Non-pigmented ciliary epithelial cell (primary cell): ENCODE measurements around the gene SIGLEC1.

ENCODE experiments used
- DNase-seq: peaks from one replicate; pipeline ENCODE4 v3.0.0-alpha.2; 2010; ENCODE audit warnings: low read depth

SIGLEC1 gene

DNA sequence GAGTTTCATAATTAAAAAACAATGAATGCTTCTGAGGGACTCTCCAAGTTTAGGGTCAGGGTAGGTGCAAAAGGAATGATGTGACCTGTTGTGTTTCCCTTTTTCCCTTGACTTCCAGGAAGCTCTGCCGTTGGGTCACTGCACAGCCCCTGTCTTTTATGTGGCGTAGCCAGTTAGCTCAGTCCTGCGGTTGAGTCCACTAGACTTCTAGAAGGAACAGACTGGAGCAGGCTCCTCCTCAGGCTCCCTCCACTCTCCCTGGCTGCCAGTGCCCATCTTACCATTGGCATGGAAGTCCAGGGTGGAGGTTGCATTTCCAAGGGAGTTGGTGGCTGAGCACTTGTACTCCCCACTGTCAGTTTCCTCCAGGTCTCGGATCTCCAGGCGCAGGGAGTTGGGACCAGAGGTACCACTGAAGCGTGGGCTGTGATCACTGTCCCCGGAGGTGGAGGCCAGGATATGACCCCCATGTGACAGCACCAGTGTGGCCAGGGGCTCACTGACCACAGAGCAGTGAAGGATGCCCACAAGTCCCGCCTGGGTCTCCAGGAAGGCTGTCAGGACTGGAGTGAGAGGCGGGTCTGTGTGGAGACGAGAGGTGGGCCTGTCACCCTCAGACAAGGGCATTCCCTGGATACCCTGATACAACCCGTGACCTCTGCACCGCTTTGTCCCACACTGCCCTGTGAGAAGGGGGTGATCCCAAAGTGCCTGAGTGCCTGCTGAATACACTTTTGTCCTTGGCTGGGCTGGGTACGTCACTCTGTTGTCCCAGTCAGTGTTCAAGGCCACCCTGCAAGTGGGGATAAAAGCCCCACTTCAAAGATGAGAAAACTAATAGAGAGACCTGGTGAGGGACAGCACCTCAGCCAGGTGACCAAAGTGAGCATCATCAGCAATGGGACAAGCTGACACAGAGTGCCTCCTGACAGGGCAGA is 11.1 kb downstream of the SIGLEC1 start:
- no peak for DNase-seq

DNA sequence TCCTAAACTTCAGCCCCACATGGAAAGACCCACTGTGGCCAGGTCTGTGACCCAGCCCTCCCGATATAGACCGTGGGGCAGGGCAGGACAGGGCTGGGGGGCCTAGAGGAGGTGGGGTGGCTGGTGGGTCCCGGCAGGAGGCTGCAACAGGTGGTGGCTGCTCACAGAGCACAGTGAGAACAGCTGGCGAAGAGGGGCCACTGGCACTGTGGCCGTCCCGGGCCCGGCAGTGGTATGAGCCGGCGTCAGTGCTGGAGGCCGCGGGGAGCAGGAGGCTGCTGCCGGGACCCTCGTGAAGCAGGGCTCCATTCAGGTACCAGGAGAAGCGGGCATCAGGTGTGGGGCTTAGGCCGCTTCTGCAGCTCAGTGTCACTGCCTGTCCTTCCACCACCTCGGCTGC is 13.4 kb downstream of the SIGLEC1 start:
- no peak for DNase-seq

DNA sequence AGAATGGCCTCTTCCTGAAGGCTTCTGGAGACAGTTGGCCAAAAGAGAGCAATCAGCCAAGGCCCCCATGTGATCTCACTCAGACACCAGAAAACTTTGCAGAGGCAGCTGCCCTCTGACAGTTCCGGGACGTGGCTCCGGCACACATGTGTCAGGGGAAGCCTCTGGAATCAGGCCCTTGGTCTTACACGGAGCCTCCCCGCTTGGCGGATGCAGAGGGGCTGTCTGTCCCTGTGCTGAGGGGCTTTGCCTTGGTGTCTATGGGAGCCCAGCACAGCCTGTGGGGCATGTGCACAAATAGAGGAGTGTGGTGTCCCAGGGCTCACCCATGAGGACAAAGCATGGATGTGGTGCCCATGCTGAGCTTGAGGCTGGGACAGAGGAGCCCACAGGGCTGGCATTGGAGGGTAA is 13.8 kb downstream of the SIGLEC1 start:
- no peak for DNase-seq

DNA sequence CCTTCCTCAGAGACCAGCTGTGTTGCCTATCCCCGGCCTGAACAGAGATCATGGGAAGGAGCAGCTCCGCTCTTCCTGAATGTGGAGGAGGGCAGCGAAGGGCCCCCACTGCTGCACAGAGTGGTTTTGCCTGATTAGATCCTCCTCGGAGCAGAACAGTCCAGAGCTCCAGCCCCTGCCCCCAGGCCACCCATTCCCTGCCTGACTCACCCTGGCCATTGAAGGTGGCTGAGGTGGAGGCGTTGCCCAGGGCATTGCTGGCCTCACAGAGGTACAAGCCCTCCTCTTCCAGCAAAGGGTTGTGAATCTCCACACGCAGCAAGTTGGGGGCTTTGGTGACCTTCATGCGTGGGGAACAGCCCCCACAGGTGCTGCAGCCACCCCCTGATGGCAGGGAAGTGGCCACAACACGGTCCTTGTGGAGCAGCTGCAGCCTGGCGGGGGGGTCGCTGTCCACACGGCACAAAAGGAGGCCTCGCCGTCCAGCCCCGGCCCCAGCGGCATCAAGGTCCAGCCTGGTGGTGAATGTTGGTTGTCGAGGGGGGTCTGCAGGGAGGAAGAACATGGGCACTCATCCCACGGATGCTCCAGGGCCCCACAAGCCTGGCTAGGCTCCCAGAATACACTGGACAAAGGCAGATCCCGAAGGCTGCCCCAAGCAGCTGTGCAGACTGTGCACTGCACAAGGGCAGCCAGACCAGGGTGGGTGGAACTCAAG is 14.7 kb downstream of the SIGLEC1 start:
- no peak for DNase-seq

DNA sequence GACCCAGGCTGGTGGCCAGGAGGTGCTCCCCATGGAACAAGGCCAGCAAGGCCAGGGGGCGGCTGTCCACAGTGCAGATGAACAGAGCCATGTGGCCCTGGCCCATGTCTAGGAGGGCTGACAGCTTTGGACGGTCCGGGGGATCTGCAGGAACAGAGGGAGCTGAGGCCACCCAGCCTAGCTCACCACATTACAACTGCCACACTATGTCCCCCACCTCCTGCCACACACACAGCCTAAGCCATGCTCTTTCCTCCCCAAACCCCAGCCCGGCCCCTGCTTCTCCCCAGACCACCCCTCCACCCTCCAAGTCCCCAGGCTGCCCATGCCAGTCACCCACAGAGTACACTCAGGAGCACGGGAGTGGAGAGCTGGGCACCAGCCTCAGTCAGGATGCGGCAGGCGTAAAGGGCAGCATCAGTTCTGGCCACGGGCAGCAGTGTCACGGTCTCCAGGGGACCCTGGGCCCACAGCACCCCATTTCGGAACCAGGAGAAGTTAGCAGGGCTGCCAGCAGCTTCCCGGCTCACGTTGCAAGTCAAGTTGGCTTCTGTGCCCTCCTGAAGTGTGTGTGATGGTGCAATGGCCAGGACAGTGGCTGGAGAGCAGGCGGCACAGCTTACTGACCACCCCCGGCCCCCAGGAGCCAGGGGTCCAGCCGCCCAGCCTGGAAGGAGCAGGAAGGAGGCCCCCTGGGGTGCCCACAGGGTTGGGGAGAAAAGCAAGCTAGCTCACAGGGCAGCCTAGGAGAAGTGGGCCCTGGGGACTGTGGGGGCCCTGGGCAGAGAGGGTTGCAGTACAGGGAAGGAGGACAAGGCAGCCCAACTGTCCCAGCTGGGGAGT is 15.4 kb downstream of the SIGLEC1 start:
- no peak for DNase-seq

DNA sequence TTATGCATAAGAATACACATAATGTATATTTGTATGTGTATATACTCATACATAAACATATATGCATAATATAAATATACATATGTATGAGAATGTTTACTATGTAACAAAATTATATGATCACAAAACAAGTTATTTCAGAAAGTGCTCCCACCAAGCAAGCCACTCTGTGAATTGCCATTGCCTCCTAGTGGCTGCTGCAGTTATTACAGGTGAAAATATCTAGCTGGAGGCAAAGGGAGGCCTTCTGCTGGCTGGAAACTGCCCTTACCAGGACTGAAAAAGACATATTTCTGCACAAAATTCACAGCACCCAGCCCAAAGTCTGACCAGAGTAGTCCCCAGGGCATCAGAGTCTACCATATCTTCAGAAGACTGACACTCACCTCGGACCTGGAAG is 16.2 kb downstream of the SIGLEC1 start:
- no peak for DNase-seq

DNA sequence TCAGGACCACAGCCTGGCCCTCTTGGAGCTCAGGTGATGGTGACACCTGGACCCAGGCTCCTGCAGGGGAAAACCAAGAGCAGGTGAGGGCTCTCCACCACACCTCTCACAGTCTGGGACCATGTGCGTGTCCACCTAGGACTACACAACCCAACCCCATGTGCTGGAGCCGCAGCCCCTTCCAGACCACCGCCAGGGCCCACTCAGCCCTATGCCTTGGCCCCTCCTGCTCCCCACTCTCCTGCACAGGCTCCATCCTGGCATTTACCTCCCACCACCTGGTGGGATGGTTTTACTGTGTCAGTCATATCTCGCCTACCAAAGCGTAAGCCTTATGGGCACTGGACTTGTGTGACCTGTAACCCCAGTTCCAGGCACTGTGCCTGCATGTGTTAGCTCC is 17.5 kb downstream of the SIGLEC1 start:
- DNase-seq = no peak

DNA sequence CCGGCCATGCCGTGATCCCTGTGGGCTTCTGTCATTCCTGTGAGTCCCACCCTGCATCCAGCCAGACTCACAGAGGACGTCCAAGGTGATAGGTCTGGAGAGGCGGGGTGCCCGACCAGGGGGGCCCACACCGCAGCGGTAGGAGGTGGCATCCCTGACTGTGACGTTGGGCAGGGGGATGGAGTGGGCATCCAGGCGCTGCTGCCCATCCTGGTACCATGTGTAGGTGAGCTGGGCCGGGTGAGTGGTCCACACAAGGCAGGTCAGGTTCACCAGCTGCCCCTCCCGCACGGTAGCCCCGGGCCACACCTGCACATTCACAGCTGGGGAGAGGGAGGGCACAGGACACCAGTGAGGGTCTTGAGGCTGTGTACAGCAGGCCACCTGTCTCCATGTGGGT is 19.0 kb downstream of the SIGLEC1 start:
- no peak for DNase-seq

DNA sequence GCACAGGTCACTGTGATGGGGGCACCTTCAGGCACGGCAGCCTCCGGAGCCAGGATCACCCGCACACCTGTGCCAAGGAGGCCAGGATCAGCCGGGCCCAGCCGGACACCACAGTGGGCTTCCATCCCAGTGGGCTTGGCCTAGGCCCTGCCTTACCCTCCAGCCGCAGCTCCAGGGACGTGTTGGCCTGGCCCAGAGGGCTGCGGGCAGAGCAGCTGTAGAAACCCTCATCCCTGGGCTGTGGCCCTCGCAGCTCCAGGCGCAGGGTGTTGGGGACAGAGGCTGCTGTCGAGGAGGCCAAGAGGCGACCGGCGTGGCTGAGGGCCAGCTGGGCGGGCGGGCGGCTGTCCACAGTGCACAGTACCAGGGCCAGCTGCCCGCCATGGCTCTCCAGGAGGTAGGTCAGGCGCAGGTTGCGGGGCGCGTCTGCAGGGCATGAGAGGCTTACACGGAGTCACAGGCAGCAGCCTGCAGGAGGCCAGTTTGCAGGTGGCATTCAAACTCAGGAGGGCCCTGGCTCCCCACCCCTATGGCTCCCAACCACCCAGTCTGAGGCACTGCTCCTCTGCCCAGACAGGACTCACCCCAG is 19.6 kb downstream of the SIGLEC1 start:
- no peak for DNase-seq

DNA sequence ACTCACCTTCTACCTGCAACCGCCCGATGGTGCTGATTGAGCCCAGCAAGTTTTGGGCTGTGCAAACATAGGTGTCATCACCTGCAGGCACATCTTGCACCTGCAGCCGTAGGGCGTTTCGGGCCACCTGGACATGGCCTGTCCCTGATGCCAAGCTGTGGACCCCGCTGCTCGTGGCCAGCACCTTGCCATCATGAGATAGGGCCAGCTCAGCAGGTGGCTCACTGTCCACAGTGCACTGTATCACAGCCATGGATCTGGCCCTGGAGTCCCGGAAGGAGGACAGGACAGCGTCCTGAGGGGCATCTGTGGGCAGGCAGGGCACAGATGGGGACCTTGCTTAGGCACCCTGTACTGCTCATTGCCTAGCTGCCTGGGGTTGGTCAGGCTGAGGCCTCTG is 20.5 kb downstream of the SIGLEC1 start:
- no peak for DNase-seq

DNA sequence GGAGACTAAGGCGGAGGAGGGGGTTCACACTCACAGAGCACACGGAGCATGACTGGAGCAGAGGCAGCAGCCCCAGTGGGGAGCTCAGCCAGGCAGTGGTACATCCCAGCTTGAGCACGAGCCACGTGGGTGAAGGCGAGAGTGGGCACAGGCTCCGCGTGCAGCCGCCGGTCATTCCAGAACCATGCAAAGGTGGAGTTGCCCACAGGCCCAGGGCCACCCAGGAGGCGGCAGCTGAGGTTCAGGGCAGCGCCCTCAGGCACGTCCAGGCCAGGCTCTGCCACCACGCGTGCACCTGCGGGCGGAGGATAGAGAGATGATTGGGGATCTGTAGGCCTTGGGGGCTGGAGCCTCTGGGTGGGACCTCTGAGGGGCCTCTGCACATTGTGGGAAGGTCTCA is 21.1 kb downstream of the SIGLEC1 start:
- DNase-seq = no peak

DNA sequence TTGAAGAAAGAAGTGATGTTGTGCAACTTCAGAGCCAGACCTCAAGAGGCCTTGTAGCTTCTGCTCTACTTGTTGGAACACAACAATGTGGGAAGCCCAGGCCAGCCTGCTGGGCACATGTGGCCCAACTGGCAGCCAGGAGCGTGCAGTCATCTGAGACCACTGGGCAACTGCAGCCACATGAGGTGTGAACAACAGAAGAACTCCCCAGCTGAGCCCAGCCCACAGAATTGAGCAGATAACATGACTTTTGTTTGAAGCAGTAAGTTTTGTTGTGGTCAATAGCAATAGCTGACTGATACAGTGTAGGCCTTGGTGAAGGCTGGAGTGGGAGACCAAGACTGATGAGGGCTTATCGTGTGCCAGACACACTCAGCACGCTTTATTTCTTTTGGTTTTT is 22.0 kb downstream of the SIGLEC1 start:
- no peak for DNase-seq

DNA sequence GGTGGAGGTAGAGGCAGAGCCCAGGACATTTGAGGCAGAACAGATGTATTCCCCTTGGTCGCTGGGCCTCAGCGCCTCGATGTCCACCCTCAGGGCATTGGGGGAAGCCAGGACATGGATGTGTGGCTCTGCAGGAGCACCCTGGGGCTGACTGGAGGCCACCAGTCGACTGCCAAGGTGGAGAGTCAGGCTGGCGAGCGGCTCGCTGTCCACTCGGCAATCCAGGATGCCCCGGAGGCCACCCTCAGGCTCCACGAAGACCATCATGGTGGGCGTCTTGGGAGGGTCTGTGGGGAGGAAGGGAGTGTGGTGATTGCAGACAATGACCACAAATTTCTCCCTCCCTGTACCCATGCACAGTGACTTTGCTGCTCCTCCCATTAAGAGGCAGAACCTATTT is 22.4 kb downstream of the SIGLEC1 start:
- DNase-seq = no peak

DNA sequence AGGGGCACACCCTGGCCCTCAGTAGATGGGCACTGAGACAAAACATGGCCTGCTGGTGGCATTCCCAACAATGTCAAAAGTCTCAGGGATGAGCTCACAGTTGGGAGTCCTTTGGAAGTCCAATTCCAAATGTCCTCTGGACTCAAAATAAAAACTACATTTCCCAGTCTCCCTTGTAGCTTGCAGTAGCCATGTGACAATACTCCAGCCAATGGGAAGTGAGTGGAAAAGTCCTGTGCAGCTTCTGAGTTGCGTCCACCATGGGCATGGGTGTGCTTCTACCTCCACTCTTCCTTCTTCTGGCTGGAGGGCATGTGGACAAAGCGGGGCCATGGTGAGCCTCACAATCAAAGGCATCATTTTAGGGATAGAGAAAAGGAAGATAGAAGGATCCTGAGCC is 24.7 kb downstream of the SIGLEC1 start:
- peak; percentile 22 for DNase-seq

DNA sequence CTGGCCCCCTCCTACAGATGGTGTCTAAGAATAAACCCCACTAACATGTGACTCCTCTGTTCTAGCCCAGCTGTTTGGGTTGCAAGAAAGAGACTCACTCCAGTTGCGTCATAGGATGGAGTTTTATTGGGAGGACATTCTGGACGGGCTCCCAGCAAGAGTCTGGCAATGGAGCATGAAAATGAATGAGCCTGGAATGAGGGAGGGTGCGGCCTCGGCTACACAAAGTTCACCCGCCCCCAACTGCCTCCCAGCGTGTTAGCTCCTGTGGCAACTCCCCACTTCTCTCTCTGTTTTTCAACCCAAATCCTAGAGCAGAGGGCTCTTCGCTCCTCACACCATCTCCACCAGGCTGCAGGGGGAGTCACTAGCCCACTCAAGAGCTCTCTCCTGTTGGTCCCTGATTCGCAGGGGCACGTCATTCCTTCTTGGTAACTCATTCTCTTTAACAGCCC is 25.5 kb downstream of the SIGLEC1 start:
- DNase-seq = peak; percentile 70

DNA sequence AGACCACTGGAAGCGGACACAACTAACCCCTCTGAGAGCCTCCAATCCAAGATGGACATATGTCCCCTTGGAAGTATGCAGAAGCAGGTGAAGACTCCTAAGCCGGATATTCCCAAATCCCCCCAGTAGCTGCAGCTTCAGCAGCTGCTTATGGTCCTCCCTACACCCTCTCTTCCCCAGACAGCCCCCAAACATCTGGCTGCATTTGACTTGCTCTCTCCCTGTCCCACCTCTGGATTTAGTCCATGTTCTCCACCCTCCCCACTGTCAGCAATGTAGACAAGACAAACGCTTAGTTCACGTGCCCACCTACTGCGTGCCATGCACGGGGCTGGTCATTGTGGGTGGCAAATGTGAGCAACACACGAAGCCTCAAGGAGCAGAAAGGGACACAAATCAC is 26.0 kb downstream of the SIGLEC1 start:
- no peak for DNase-seq

DNA sequence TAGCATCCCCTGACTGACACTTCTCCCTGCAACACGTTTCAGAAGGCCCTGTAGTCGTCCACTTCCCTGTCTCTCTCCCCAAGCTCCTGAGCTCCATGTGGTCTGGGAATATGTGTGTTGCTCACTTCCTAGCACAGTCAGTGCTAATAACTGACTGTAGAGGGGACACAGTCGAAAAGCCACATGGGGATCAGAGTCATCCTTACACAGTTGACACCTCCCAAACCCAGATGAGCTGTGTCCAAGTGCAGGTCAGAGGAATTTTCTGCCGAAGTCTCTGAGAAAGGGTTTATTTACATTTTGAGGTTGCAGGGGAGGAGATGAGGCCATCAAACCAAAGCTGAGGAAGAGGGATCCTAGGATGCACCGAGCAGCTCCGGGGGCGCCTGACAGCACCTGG is 27.1 kb downstream of the SIGLEC1 start:
- no peak for DNase-seq

DNA sequence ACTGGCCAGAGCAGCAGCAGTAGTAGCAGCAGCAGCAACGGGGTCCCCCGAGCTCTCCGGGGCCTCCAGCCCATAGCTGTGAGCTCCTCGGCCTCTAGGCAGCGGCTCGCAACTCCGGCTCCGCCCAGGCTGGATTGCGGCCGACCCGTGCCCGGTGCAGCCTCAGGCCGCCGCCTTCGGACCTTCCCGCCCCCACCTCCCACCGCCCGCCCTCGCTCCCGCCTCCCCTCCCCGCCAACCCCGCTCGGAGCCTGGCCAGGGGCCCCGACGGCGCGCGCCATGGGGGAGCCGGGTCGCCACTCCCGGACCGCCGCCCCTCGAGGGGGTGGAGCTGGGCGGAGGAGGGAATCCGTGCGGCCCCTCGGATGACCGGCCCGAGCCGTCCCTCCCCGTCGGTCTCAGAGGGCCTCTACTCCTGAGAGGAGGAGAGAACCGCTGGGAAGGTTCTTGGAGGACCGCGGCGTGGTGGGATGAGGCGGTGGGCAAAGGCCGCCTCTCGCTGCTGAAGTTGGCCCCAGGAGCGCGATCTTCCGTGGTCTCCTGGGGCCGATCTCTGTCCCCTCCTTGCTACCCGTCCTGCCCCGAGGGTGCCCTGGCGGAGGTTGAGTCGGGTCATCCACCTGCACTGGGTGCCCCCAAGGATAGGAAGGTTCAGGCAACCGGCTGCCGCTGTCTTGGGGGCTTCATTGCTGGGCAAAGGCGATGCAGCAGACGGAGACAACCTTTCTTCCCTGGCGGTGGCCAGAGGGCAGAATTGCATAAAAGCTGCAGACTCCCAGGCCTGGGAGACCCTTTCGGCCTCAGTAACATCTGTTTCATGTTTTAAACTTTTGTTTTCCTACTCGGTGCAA is 30.2 kb downstream of the SIGLEC1 start, which contains the start of gene ADAM33:
ADAM33 (minus strand) TSS at position 80 of the 851 bp plus-strand sequence; CDS start at position 74, 6 bp downstream.
- DNase-seq = no peak

DNA sequence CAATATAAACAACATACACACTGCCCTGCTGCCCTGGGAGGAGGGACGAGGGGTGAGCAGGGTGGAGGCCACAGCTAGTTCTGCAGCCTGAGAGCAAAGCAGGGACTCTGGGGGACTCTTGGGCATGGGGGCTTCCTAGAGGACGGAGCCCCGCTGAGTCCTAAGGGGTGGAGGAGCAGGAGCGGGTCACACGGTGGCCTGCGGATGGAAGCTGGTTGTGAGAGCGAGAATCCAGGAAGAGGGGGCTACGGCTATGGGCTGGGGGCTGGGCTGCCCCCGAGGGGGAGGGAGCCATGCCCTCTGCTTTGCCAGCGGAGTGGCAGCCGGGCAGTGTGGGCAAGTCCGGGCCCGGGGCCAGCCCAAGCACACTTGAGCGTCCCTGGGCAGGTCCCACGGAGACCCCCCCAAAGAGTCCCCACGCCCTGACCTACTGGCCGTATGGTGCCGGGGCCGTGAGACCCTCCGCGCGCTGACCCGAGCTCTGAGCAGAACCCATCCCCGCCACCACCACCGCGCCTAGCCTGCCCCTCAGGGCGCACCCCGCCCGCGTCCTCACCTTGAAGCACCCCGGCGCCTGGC is 31.0 kb downstream of the SIGLEC1 start:
- no peak for DNase-seq

DNA sequence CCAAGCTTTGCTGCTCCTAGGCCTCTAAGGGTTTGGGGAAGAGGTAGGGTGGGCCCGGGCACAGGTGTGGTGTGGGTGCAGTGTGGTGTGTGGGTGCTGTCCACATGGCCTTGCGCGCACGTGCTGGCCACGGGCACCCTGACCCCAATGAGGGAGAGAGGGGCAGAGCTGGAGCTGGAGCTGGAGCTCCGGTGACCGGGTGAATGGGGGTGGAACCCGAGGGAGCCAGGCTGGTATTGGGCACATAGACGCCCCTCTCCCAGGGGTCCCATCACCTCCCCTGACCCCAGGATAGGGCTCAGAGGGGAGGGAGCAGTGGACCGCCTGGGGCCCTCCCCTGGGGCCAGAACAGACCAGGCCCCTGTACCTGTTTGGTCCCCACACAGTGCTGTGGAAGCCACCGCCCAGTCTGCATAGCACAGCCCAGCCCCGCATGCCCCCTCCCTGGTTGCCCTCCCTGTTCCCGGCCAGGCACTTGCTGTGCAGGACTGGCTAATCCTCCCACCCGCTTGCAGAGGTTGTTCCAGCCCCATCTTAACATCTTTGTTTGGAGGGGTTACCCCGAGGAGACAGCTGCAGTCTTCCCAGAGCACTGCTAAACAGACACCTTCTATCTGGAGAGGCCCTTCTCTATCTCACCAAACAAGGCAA is 31.6 kb downstream of the SIGLEC1 start:
- no peak for DNase-seq
